ENCODE measurements around the gene LGI2. TPM values are rescaled to one million over a fixed set of nuclear protein-coding genes. Genes with fewer than 3 reads are reported as not detected.
"Not testable (repeated sequence)": the region's sequence is repeated elsewhere in the genome, so short reads cannot be mapped to it uniquely, and the experiment has no call there.

LGI2 gene, protein sequence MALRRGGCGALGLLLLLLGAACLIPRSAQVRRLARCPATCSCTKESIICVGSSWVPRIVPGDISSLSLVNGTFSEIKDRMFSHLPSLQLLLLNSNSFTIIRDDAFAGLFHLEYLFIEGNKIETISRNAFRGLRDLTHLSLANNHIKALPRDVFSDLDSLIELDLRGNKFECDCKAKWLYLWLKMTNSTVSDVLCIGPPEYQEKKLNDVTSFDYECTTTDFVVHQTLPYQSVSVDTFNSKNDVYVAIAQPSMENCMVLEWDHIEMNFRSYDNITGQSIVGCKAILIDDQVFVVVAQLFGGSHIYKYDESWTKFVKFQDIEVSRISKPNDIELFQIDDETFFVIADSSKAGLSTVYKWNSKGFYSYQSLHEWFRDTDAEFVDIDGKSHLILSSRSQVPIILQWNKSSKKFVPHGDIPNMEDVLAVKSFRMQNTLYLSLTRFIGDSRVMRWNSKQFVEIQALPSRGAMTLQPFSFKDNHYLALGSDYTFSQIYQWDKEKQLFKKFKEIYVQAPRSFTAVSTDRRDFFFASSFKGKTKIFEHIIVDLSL
- not detected for total RNA-seq

GRCh38 chr4:25030277-25031076 lies at the start of gene LGI2:
LGI2 (minus strand) TSS chr4:25030946; CDS start chr4:25030693, 253 bp downstream.
- Mint-ChIP-seq H3K36me3 (ENCODE audit: low read depth) (no peaks in the 10 kb centered on the region), H3K9me3 (peaks cover 10% of the 10 kb centered on the region), H3K27ac (no peak within 1 kb of the TSS), H3K4me1 (no peaks in the 10 kb centered on the region), H3K4me3 (no peak within 1 kb of the TSS), H3K27me3 (peaks cover 57% of the 10 kb centered on the region)
- ATAC-seq (replicated peaks), result no peak

GRCh38 chr4:25078523-25078922 lies 47.8 kb upstream of the LGI2 start:
- Mint-ChIP-seq H3K9me3 (no peaks in the 10 kb centered on the region), H3K4me3 (no peak overlapping the region), H3K36me3 (ENCODE audit: low read depth) (no peaks in the 10 kb centered on the region), H3K27me3 (peaks cover 24% of the 10 kb centered on the region), H3K4me1 (no peaks in the 10 kb centered on the region), H3K27ac (no peak overlapping the region)
- no peak for ATAC-seq (replicated peaks)

DNA sequence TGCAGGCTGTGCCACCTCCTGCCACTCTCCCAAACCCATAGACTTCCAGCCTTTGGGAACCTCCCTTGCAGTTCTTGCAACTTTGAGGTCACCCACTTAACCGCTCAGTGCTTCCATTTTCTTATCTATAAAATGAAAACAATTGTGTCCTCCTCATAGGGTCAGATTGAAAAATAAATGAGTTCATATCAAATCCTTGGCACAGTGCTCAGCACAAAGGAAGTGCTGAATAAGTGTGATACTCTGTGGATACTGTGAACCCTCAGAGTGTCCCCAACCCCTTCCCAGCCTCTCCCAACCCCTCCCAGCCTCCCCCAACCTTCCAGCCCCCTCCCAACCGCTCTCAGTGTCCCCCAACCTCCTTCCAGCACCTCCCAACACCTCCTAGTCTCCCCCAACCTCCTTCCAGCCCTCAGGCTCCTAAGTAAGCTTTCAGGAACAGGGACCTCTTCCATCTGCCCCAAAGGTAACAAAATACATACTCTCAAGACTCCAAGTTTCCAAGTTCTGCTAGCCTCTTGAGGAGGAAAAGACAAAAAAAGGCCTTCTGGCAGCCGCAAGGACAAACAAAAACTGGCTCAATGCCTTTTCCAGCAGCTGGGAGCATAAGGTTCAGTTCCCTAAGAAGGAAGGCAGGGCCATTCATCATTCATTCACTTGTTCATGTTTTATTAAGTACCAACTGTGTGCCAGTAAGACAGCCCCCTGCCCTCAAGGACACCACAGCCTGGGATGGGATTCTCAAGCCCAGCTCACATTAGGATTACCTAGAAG lies 46.1 kb upstream of the LGI2 start:
- no peaks in the 10 kb centered on the region for H3K36me3 Mint-ChIP-seq (ENCODE audit: low read depth)
- H3K9me3 Mint-ChIP-seq, result no peaks in the 10 kb centered on the region
- no peaks in the 10 kb centered on the region for H3K4me1 Mint-ChIP-seq
- no peak overlapping the region for H3K27ac Mint-ChIP-seq
- no peak for ATAC-seq (replicated peaks)
- H3K4me3 Mint-ChIP-seq, result no peak overlapping the region
- peaks cover 25% of the 10 kb centered on the region for H3K27me3 Mint-ChIP-seq

DNA sequence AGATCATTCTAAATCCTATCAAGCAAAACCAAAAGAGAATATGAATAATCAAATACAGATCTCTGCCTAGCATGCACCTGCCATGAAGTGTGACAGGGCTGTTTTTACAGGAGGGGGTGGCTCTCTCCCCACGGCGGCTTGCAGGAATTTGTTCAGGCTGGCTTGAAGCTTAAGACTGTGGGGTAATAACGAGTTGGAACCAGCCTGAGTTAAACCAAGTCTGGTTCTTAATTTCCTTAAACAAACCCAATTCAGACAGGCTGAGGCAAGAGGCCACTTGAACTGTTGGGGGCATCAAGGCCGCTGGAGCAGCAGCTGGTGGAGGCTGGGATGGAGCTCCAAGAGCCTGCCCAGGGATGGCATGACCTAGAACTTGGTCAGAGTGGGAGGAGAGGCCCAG lies 45.1 kb upstream of the LGI2 start:
- Mint-ChIP-seq H3K27me3 (peaks cover 23% of the 10 kb centered on the region), H3K9me3 (no peaks in the 10 kb centered on the region), H3K36me3 (ENCODE audit: low read depth) (no peaks in the 10 kb centered on the region), H3K4me1 (no peaks in the 10 kb centered on the region), H3K27ac (no peak overlapping the region), H3K4me3 (no peak overlapping the region)
- no peak for ATAC-seq (replicated peaks)

GRCh38 chr4:25075129-25075528 lies 44.4 kb upstream of the LGI2 start:
- H3K4me3 Mint-ChIP-seq, result no peak overlapping the region
- H3K27ac Mint-ChIP-seq, result no peak overlapping the region
- no peak for ATAC-seq (replicated peaks)
- no peaks in the 10 kb centered on the region for H3K4me1 Mint-ChIP-seq
- peaks cover 23% of the 10 kb centered on the region for H3K27me3 Mint-ChIP-seq
- no peaks in the 10 kb centered on the region for H3K36me3 Mint-ChIP-seq (ENCODE audit: low read depth)
- no peaks in the 10 kb centered on the region for H3K9me3 Mint-ChIP-seq

DNA sequence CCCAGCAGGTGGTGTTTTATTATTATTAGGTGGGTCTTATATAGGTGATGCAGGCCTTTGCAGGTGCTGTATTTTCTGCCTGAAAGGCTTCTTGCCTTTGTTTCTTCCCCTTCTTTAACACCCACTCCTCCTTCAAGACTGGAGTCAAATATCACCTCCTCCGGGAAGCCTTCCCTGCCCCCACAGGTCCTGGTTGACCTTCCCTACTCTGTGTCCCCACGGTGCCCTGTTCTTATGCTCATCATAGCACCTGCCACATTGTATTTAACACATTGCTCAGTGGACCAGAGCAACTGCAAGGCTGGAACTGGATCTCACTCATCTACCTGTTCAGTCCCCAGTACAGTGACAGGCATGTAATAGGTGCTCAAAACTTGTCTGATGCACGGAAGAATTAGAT lies 39.8 kb upstream of the LGI2 start:
- H3K4me1 Mint-ChIP-seq, result no peaks in the 10 kb centered on the region
- H3K27ac Mint-ChIP-seq, result no peak overlapping the region
- ATAC-seq (replicated peaks), result no peak
- H3K9me3 Mint-ChIP-seq, result peaks cover 3% of the 10 kb centered on the region
- H3K36me3 Mint-ChIP-seq (ENCODE audit: low read depth), result no peaks in the 10 kb centered on the region
- peaks cover 25% of the 10 kb centered on the region for H3K27me3 Mint-ChIP-seq
- no peak overlapping the region for H3K4me3 Mint-ChIP-seq

DNA sequence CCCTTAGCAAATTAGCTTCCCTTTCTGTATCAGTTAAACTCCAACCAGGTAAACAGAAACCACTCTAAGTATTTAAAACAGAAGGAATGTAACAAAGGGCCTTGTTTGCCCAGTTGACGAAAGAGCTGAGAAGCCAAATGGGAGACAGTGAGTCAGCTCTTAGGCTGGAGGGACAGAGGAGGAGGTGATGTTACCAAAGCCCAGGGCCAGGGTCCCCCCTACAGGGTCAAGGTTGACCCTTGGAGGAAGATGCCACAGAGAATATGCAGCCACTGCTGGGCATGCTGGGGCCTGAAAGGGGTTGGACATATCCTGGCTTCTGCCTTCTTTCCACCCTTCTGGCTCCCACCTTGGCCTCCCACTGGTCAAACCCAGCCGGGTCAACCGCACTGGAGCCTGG lies 38.3 kb upstream of the LGI2 start:
- Mint-ChIP-seq H3K4me3 (no peak overlapping the region), H3K27me3 (peaks cover 24% of the 10 kb centered on the region), H3K36me3 (ENCODE audit: low read depth) (no peaks in the 10 kb centered on the region), H3K27ac (no peak overlapping the region), H3K9me3 (peaks cover 3% of the 10 kb centered on the region), H3K4me1 (no peaks in the 10 kb centered on the region)
- ATAC-seq (replicated peaks), result no peak

DNA sequence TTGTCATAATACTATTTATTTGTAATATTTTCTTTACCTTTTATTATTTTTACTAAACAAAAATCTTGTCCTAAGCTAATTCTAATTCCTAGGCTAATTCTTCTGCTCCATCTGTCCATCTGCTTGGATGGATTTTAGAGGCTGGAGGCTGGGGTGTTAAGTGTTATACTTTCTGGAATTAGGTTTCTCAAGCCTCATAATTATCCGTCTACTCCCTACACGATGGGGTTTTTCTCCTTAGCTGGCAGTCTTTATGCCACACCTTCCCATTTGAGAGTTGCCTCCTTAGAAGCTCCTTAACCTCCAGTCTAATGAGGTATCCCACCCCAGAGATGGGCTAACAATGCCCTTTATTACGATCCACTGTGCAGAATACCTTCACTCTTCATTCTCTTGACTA lies 37.6 kb upstream of the LGI2 start:
- Mint-ChIP-seq H3K27me3 (peaks cover 24% of the 10 kb centered on the region), H3K4me1 (no peaks in the 10 kb centered on the region), H3K4me3 (no peak overlapping the region), H3K9me3 (peaks cover 3% of the 10 kb centered on the region), H3K27ac (no peak overlapping the region), H3K36me3 (ENCODE audit: low read depth) (no peaks in the 10 kb centered on the region)
- ATAC-seq (replicated peaks), result no peak

- no peaks in the 10 kb centered on the region for H3K36me3 Mint-ChIP-seq (ENCODE audit: low read depth)
- no peaks in the 10 kb centered on the region for H3K4me1 Mint-ChIP-seq
- H3K4me3 Mint-ChIP-seq, result no peak overlapping the region
- no peak overlapping the region for H3K27ac Mint-ChIP-seq
- no peak for ATAC-seq (replicated peaks)
- peaks cover 30% of the 10 kb centered on the region for H3K27me3 Mint-ChIP-seq
- peaks cover 3% of the 10 kb centered on the region for H3K9me3 Mint-ChIP-seq
These were observed 35.3 kb upstream of the LGI2 start for GRCh38 chr4:25065932-25066590.

DNA sequence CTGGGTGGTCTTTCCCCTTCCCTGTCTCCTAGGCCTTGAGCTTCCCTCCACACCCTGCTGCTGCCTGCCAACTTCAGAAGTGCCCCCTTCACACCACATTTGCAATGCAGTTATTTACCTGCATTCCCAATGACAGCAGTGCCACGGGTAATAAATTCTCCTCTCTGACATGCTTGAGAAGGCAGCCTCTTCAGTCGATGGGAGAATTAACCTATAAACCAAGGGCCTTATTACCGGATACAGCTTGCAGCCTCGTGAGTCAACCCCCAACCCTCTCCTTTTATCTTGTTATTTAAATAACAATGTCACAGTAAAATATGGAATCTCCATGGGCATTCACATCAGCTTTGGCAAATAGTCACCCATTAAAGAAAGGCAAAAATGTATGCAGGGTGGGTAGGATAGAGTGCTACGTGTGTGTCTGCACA lies 34.7 kb upstream of the LGI2 start:
- Mint-ChIP-seq H3K36me3 (ENCODE audit: low read depth) (no peaks in the 10 kb centered on the region), H3K27me3 (peaks cover 30% of the 10 kb centered on the region), H3K4me3 (no peak overlapping the region), H3K9me3 (peaks cover 3% of the 10 kb centered on the region), H3K27ac (no peak overlapping the region), H3K4me1 (no peaks in the 10 kb centered on the region)
- ATAC-seq (replicated peaks), result no peak

DNA sequence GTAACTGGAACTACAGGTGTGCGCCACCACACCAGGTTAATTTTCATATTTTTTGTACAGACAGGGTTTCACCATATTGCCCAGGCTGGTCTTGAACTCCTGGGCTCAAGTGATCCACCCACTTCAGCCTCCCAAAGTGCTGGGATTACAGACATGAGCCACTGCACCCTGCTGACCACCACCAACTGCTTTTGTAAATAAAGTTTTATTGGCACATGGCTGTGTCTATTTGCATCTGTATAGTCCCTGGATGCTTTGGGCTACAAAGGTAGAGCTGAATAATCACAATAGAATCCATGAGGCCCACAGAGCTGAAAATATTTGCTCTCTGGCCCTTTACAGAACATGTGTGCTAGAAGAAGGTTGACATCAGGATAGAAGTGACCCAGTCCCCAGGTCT lies 33.7 kb upstream of the LGI2 start:
- not testable (repeated sequence) for H3K4me3 Mint-ChIP-seq; ATAC-seq (replicated peaks); H3K27ac Mint-ChIP-seq; H3K4me1 Mint-ChIP-seq; H3K36me3 Mint-ChIP-seq (ENCODE audit: low read depth); H3K9me3 Mint-ChIP-seq
- peaks cover 27% of the 10 kb centered on the region for H3K27me3 Mint-ChIP-seq

GRCh38 chr4:25063116-25063515 lies 32.4 kb upstream of the LGI2 start:
- H3K27ac Mint-ChIP-seq, result no peak overlapping the region
- peaks cover 25% of the 10 kb centered on the region for H3K27me3 Mint-ChIP-seq
- no peaks in the 10 kb centered on the region for H3K36me3 Mint-ChIP-seq (ENCODE audit: low read depth)
- no peak overlapping the region for H3K4me3 Mint-ChIP-seq
- H3K4me1 Mint-ChIP-seq, result no peaks in the 10 kb centered on the region
- peaks cover 7% of the 10 kb centered on the region for H3K9me3 Mint-ChIP-seq
- no peak for ATAC-seq (replicated peaks)

- Mint-ChIP-seq H3K4me3 (no peak overlapping the region), H3K4me1 (no peaks in the 10 kb centered on the region), H3K27me3 (peaks cover 26% of the 10 kb centered on the region), H3K9me3 (peaks cover 4% of the 10 kb centered on the region), H3K36me3 (ENCODE audit: low read depth) (no peaks in the 10 kb centered on the region), H3K27ac (no peak overlapping the region)
- no peak for ATAC-seq (replicated peaks)
These were observed 31.4 kb upstream of the LGI2 start for GRCh38 chr4:25062098-25062497.

- peaks cover 4% of the 10 kb centered on the region for H3K9me3 Mint-ChIP-seq
- no peak for ATAC-seq (replicated peaks)
- peaks cover 29% of the 10 kb centered on the region for H3K27me3 Mint-ChIP-seq
- H3K36me3 Mint-ChIP-seq (ENCODE audit: low read depth), result no peaks in the 10 kb centered on the region
- no peak overlapping the region for H3K27ac Mint-ChIP-seq
- no peak overlapping the region for H3K4me3 Mint-ChIP-seq
- H3K4me1 Mint-ChIP-seq, result no peaks in the 10 kb centered on the region
These were observed 30.9 kb upstream of the LGI2 start for GRCh38 chr4:25061602-25062001.

All from activated T-helper 17 cell treated with anti-CD3 and anti-CD28 coated beads, Interleukin-2, amount 50 U/mL, for 72 hours (primary cell).